Central memory CD4-positive, alpha-beta T cell (primary cell): ENCODE results near the gene PEAR1.

Source experiments
- DNase-seq: peaks from one replicate; pipeline ENCODE4 v3.0.0; 2022

PEAR1 gene

GRCh38 chr1:156883919-156884318 is 9.6 kb upstream of the PEAR1 start:
- DNase-seq, result no peak

- no peak for DNase-seq
Observed at GRCh38 chr1:156884560-156885184, 8.8 kb upstream of the PEAR1 start.

GRCh38 chr1:156885314-156885713 is 8.2 kb upstream of the PEAR1 start:
- DNase-seq, result no peak

- no peak for DNase-seq
Observed at GRCh38 chr1:156885880-156886355, 7.6 kb upstream of the PEAR1 start.

GRCh38 chr1:156886583-156887281 is 6.8 kb upstream of the PEAR1 start:
- DNase-seq, result no peak

- no peak for DNase-seq
Observed at GRCh38 chr1:156887317-156887716, 6.2 kb upstream of the PEAR1 start.

- DNase-seq, result no peak
Observed at GRCh38 chr1:156887734-156888133, 5.8 kb upstream of the PEAR1 start.

- peak; percentile 22 for DNase-seq
Observed at GRCh38 chr1:156889802-156890580, 3.5 kb upstream of the PEAR1 start.

GRCh38 chr1:156892190-156893047 is 1.1 kb upstream of the PEAR1 start:
- DNase-seq, result peak; percentile 74

- DNase-seq, result no peak
Observed at GRCh38 chr1:156894001-156894400, 483 bp downstream of the PEAR1 start.

GRCh38 chr1:156894711-156895454 is 1.4 kb downstream of the PEAR1 start:
- no peak for DNase-seq

GRCh38 chr1:156895455-156895812 is 1.9 kb downstream of the PEAR1 start:
- no peak for DNase-seq

GRCh38 chr1:156895927-156896326 is 2.4 kb downstream of the PEAR1 start:
- DNase-seq, result no peak

- no peak for DNase-seq
Observed at GRCh38 chr1:156896490-156897033, 3.0 kb downstream of the PEAR1 start.

GRCh38 chr1:156897078-156897825 is 3.7 kb downstream of the PEAR1 start:
- DNase-seq, result no peak

- DNase-seq, result no peak
Observed at GRCh38 chr1:156898161-156898566, 4.6 kb downstream of the PEAR1 start.

GRCh38 chr1:156898971-156899664 is 5.6 kb downstream of the PEAR1 start:
- DNase-seq, result no peak

- DNase-seq, result no peak
Observed at GRCh38 chr1:156899956-156900718, 6.6 kb downstream of the PEAR1 start.

- no peak for DNase-seq
Observed at GRCh38 chr1:156900896-156901589, 7.5 kb downstream of the PEAR1 start.
